PC-3 (cell line): ENCODE measurements around the gene ZNF699. TPM values are rescaled to one million over a fixed set of nuclear protein-coding genes. Genes with fewer than 3 reads are reported as not detected.
"Not testable (repeated sequence)": the region's sequence is repeated elsewhere in the genome, so short reads cannot be mapped to it uniquely, and the experiment has no call there.

Source experiments
- ATAC-seq: fragments of 200-7000 bp; cut with Tn5 transposase; 2 replicates; pipeline ENCODE4 v1.9.1; 2020; ENCODE audit warnings: mild to moderate bottlenecking, moderate library complexity
- BruUV-seq: library from RNA; stranded (reverse); fragments of 400-500 nt; replicated peaks from 2 replicates; lab custom pipeline; 2021; lab: Mats Ljungman, UMichigan
- CTCF ChIA-PET: fragments of 300-600 bp; sonication (Branson Sonifier 250); formaldehyde crosslinking; loops from one replicate; lab custom pipeline; 2022; ENCODE audit warnings: antibody characterized with exemption; lab: Charles Lee
- POLR2A ChIA-PET: fragments of 300-600 bp; sonication (Branson Sonifier 250); formaldehyde crosslinking; loops from one replicate; lab custom pipeline; 2022; ENCODE audit warnings: antibody characterized with exemption; ENCODE audit not compliant: unreplicated experiment; lab: Charles Lee
- DNase-seq: peaks from one replicate; pipeline ENCODE4 v3.0.0-alpha.2; 2015
- H2AFZ ChIP-seq: fragments of 300-600 bp; sonication (generic); 2 replicates; pipeline ENCODE4 v1.6.0; 2016; ENCODE audit warnings: antibody characterized with exemption, low read length
- H3F3A ChIP-seq: fragments of 300-600 bp; sonication (generic); one replicate; pipeline ENCODE4 v1.6.0; 2017; ENCODE audit warnings: antibody characterized with exemption, low read length, control low read depth, mild to moderate bottlenecking; ENCODE audit not compliant: unreplicated experiment
- H3K27ac ChIP-seq: fragments of 300-600 bp; sonication (generic); 2 replicates; pipeline ENCODE4 v1.5.1; 2016; ENCODE audit warnings: mild to moderate bottlenecking, low read length
- H3K27me3 ChIP-seq: fragments of 300-600 bp; sonication (generic); 2 replicates; pipeline ENCODE4 v1.6.1; 2016; ENCODE audit warnings: low read length, mixed read lengths
- H3K36me3 ChIP-seq: fragments of 300-600 bp; sonication (generic); 2 replicates; pipeline ENCODE4 v1.6.1; 2016; ENCODE audit warnings: low read depth, mixed run types, low read length, mixed read lengths
- H3K4me1 ChIP-seq: fragments of 300-600 bp; sonication (generic); 2 replicates; pipeline ENCODE4 v1.5.1; 2016; ENCODE audit warnings: low read length; ENCODE audit not compliant: insufficient read depth
- H3K4me2 ChIP-seq: fragments of 300-600 bp; sonication (generic); 2 replicates; pipeline ENCODE4 v1.6.0; 2016; ENCODE audit warnings: low read length
- H3K4me3 ChIP-seq: fragments of 300-600 bp; sonication (generic); 2 replicates; pipeline ENCODE4 v1.5.1; 2016; ENCODE audit warnings: mild to moderate bottlenecking, low read length, mixed read lengths
- H3K79me2 ChIP-seq: fragments of 300-600 bp; sonication (generic); 2 replicates; pipeline ENCODE4 v1.6.1; 2017; ENCODE audit warnings: low read length, mixed read lengths
- H3K9ac ChIP-seq: fragments of 300-600 bp; sonication (generic); 2 replicates; pipeline ENCODE4 v1.6.0; 2016; ENCODE audit warnings: mild to moderate bottlenecking, low read length
- H3K9me2 ChIP-seq: fragments of 300-600 bp; sonication (generic); replicated peaks from 2 replicates; pipeline ENCODE4 v1.6.1; 2016; ENCODE audit warnings: mixed run types, low read length, mixed read lengths
- H3K9me3 ChIP-seq: fragments of 300-600 bp; sonication (generic); 2 replicates; pipeline ENCODE4 v1.6.1; 2016; ENCODE audit warnings: low read length, mixed read lengths
- H4K20me1 ChIP-seq: fragments of 300-600 bp; sonication (generic); 2 replicates; pipeline ENCODE4 v1.6.1; 2016; ENCODE audit warnings: low read length, mixed read lengths
- EZH2 ChIP-seq: fragments of 300-600 bp; sonication (generic); IDR thresholded peaks from one replicate; pipeline ENCODE4 v1.6.1; 2017; ENCODE audit warnings: antibody characterized with exemption, mild to moderate bottlenecking, low read length; ENCODE audit not compliant: unreplicated experiment
- EZH2phosphoT487 ChIP-seq: fragments of 300-600 bp; sonication (generic); IDR thresholded peaks from 2 replicates; pipeline ENCODE4 v1.6.1; 2018; ENCODE audit warnings: mild to moderate bottlenecking, antibody characterized with exemption, low read length, borderline replicate concordance
- intact Hi-C: fragments of 100-400 bp; cut with micrococcal nuclease; formaldehyde crosslinking; loops from 2 replicates; pipeline ENCODE4 v1.9.0; 2023
- total RNA-seq: library from RNA; depleted of rRNA; stranded (reverse); fragments of >200 nt; gene quantifications from 2 replicates; pipeline ENCODE4 v1.2.3, GENCODE V29; 2014
- TF ChIP-seq, protein P1 (sequence below): fragments of 300-600 bp; sonication (generic); conservative IDR thresholded peaks from 2 replicates; pipeline ENCODE4 v1.5.1; 2017; ENCODE audit warnings: antibody characterized with exemption, low read depth, mild to moderate bottlenecking, low read length

Gene ZNF699
- total RNA-seq, 1 experiment from 2014 or later = 30.9 TPM

DNA sequence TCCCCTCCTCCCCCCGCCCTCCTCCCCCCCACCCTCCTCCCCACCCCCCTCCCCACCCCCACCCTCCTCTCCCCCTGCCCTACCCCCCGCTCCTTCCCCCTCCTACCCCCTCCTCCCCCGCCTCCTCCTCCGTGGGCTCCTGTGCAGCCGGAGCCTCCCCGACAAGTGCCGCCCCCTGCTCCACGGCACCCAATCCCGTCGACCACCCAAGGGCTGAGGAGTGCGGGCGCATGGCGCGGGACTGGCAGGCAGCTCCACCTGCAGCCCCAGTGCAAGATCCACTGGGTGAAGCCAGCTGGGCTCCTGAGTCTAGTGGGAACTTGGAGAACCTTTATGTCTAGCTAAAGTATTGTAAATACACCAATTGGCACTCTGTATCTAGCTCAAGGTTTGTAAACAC is 12.1 kb upstream of the ZNF699 start:
- H3K27ac ChIP-seq, H3K4me2 ChIP-seq, H3K9me2 ChIP-seq, H3K9ac ChIP-seq, BruUV-seq, H3F3A ChIP-seq, ATAC-seq, H2AFZ ChIP-seq, H3K4me1 ChIP-seq, H4K20me1 ChIP-seq, POLR2A ChIA-PET, H3K4me3 ChIP-seq, H3K79me2 ChIP-seq, H3K27me3 ChIP-seq, CTCF ChIA-PET, DNase-seq, intact Hi-C loops: not testable (repeated sequence)
- Histone ChIP-seq H3K9me3 (peaks cover 15% of the 10 kb centered on the region; the same call in 1 of the 2 replicates), H3K36me3 (peaks cover 22% of the 10 kb centered on the region)

DNA sequence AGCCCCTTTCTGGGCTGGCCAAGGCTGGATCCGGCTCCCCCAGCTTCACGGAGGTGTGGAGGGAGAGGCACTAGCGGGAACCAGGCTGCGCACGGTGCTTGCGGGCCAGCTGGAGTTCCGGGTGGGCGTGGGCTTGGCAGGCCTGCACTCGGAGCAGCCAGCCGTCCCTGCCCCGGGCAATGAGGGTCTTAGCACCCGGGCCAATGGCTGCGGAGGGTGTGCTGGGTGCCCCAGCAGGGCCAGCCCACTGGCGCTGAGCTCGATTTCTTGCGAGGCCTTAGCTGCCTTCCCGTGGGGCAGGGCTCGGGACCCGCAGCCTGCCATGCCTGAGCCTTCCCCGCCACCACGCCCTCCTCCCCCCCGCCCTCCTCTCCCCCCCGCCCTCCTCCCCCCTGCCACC is 11.7 kb upstream of the ZNF699 start:
- no peak overlapping the region for H3K4me3 ChIP-seq
- peaks cover 15% of the 10 kb centered on the region; the same call in 1 of the 2 replicates for H3K9me3 ChIP-seq
- TF ChIP-seq EZH2phosphoT487 (no peak), EZH2 (no peak)
- H3F3A ChIP-seq = no peaks in the 10 kb centered on the region
- CTCF ChIA-PET = no interaction called here
- H3K79me2 ChIP-seq = peaks cover 8% of the 10 kb centered on the region
- no peaks in the 10 kb centered on the region for H4K20me1 ChIP-seq
- peaks cover 19% of the 10 kb centered on the region for H3K36me3 ChIP-seq
- BruUV-seq = no TSS peak
- no peaks in the 10 kb centered on the region for H3K9me2 ChIP-seq
- no peak overlapping the region for H3K9ac ChIP-seq
- no peak for ATAC-seq
- H3K4me1 ChIP-seq = no peaks in the 10 kb centered on the region
- no peak overlapping the region for H2AFZ ChIP-seq
- no peaks in the 10 kb centered on the region for H3K27me3 ChIP-seq
- H3K27ac ChIP-seq = no peak overlapping the region
- intact Hi-C loops = no loop called here
- POLR2A ChIA-PET = no interaction called here
- H3K4me2 ChIP-seq = no peak overlapping the region
- DNase-seq = no peak

DNA sequence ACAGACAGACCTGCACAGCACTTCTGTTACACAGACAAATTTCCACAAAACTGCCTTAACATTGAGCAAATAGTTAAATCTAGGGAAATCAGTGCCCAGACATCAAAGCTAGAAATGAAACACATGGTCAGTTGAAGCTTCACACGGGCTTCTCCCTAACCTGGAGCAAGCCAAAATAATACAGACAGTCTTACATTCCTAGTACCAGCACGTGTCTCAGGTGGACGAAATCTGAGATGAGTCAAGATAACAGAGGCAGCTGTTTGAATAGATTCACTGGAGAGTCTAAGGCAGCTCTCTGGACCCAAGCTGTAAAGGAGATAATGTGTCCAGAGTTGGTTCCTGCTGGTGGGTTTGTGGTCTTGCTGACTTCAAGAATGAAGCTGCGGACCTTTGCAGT is 4.1 kb upstream of the ZNF699 start:
- Histone ChIP-seq H3K4me3 (no peak overlapping the region), H4K20me1 (no peaks in the 10 kb centered on the region), H3F3A (no peaks in the 10 kb centered on the region), H3K9ac (no peak overlapping the region), H3K36me3 (no peaks in the 10 kb centered on the region; the same call in 1 of the 2 replicates), H3K27ac (no peak overlapping the region), H3K79me2 (peaks cover 8% of the 10 kb centered on the region), H3K9me3 (peaks cover 24% of the 10 kb centered on the region), H3K4me1 (no peaks in the 10 kb centered on the region), H2AFZ (no peak overlapping the region), H3K9me2 (no peaks in the 10 kb centered on the region), H3K4me2 (no peak overlapping the region), H3K27me3 (no peaks in the 10 kb centered on the region)
- intact Hi-C loops = no loop called here
- ChIA-PET CTCF (no interaction called here), POLR2A (no interaction called here)
- TF ChIP-seq EZH2phosphoT487 (no peak), EZH2 (no peak)
- no peak for DNase-seq
- no peak for ATAC-seq
- no TSS peak for BruUV-seq

DNA sequence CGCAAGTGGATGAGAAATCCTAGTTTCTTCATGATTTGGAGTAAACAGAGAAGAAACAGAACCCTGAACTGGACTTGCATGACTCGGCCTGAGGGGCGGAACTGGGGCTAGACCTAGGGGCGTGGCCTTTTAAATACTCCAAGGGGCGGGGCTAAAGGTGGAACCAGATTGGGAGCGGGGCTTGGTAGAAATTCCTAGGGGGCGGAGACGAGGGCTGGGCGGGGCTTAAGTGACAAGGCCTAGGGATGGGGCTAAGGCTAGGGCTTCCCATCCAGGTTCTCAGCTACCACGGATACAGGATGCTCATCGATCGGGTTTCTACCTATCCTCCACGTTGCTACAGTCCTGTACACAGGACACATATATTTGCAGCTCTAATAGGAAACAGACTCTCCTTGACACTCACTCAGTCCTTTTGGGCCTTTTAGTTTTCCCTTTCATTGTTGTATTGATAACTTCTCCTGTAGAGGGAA is 372 bp upstream of the ZNF699 start:
- peaks cover 12% of the 10 kb centered on the region for H3K4me1 ChIP-seq
- H4K20me1 ChIP-seq = no peaks in the 10 kb centered on the region
- no peak for TF ChIP-seq EZH2
- no peak for TF ChIP-seq EZH2phosphoT487
- TF ChIP-seq, protein P1, sequence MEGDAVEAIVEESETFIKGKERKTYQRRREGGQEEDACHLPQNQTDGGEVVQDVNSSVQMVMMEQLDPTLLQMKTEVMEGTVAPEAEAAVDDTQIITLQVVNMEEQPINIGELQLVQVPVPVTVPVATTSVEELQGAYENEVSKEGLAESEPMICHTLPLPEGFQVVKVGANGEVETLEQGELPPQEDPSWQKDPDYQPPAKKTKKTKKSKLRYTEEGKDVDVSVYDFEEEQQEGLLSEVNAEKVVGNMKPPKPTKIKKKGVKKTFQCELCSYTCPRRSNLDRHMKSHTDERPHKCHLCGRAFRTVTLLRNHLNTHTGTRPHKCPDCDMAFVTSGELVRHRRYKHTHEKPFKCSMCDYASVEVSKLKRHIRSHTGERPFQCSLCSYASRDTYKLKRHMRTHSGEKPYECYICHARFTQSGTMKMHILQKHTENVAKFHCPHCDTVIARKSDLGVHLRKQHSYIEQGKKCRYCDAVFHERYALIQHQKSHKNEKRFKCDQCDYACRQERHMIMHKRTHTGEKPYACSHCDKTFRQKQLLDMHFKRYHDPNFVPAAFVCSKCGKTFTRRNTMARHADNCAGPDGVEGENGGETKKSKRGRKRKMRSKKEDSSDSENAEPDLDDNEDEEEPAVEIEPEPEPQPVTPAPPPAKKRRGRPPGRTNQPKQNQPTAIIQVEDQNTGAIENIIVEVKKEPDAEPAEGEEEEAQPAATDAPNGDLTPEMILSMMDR = no peak
- peak overlapping the region; percentile 86 for H3K4me2 ChIP-seq
- intact Hi-C loops = loop anchor here (2.0 to 5.0 kb wide), 2 partner anchors 127 to 173 kb away; partner anchors contain the start of gene ZNF266
- H3F3A ChIP-seq = peaks cover 3% of the 10 kb centered on the region
- H3K9me2 ChIP-seq = no peaks in the 10 kb centered on the region
- H3K4me3 ChIP-seq = peak overlapping the region; percentile 97
- H3K36me3 ChIP-seq = peaks cover 8% of the 10 kb centered on the region
- peak overlapping the region; percentile 91 for H3K9ac ChIP-seq
- H3K9me3 ChIP-seq = peaks cover 12% of the 10 kb centered on the region
- ChIA-PET CTCF (no interaction called here), POLR2A (no interaction called here)
- BruUV-seq = no TSS peak
- ATAC-seq = peak; percentile 76
- peaks cover 36% of the 10 kb centered on the region for H3K79me2 ChIP-seq
- H2AFZ ChIP-seq = peak overlapping the region; percentile 93
- H3K27me3 ChIP-seq = no peaks in the 10 kb centered on the region
- H3K27ac ChIP-seq = peak overlapping the region; percentile 79
- DNase-seq = peak; percentile 97
